Neural progenitor cell (in vitro differentiated cells): ENCODE data around the gene TBC1D20. TPM values are rescaled to one million over a fixed set of nuclear protein-coding genes. Genes with fewer than 3 reads are reported as not detected.

ENCODE experiments used
- DNase-seq: peaks from one replicate; pipeline ENCODE4 v3.0.0-alpha.2; 2016; ENCODE audit warnings: low spot score
- H2AFZ ChIP-seq: fragments of 200-600 bp; sonication (generic); replicated peaks from 2 replicates; pipeline ENCODE4 v1.6.1; 2016; ENCODE audit warnings: antibody characterized with exemption
- H3F3A ChIP-seq: fragments of 200-600 bp; sonication (generic); 2 replicates; pipeline ENCODE4 v1.6.1; 2016; ENCODE audit warnings: antibody characterized with exemption, low read depth
- H3K27ac ChIP-seq: fragments of 200-600 bp; sonication (generic); 2 replicates; pipeline ENCODE4 v1.5.1; 2016; ENCODE audit warnings: mild to moderate bottlenecking
- H3K27me3 ChIP-seq: fragments of 200-600 bp; sonication (generic); 2 replicates; pipeline ENCODE4 v1.6.1; 2016; ENCODE audit warnings: mild to moderate bottlenecking, moderate library complexity
- H3K36me3 ChIP-seq: fragments of 200-600 bp; sonication (generic); 2 replicates; pipeline ENCODE4 v1.5.1; 2016
- H3K4me1 ChIP-seq: fragments of 200-600 bp; sonication (generic); 2 replicates; pipeline ENCODE4 v1.6.1; 2016; ENCODE audit warnings: mixed run types
- H3K4me2 ChIP-seq: fragments of 200-600 bp; sonication (generic); 2 replicates; pipeline ENCODE4 v1.6.1; 2016
- H3K4me3 ChIP-seq: fragments of 200-600 bp; sonication (generic); 2 replicates; pipeline ENCODE4 v1.5.1; 2016
- H3K79me2 ChIP-seq: fragments of 200-600 bp; sonication (generic); 2 replicates; pipeline ENCODE4 v1.6.1; 2016; ENCODE audit warnings: low read depth
- H3K9ac ChIP-seq: fragments of 200-600 bp; sonication (generic); 2 replicates; pipeline ENCODE4 v1.6.1; 2016
- H3K9me3 ChIP-seq: fragments of 200-600 bp; sonication (generic); 2 replicates; pipeline ENCODE4 v1.5.1; 2016; ENCODE audit warnings: low read depth
- H4K20me1 ChIP-seq: fragments of 200-600 bp; sonication (generic); 2 replicates; pipeline ENCODE4 v1.6.1; 2016; ENCODE audit warnings: low read depth
- H3K27ac Mint-ChIP-seq: 3 replicates; pipeline ENCODE4 v1.8.0; 2021; ENCODE audit warnings: mixed read lengths
- H3K27me3 Mint-ChIP-seq: 2 replicates; pipeline ENCODE4 v1.8.0; 2022; ENCODE audit warnings: low read depth, mild to moderate bottlenecking, inconsistent platforms, moderate library complexity, mixed read lengths; ENCODE audit not compliant: insufficient read depth
- H3K36me3 Mint-ChIP-seq: 3 replicates; pipeline ENCODE4 v1.8.0; 2021; ENCODE audit warnings: mixed read lengths
- H3K4me1 Mint-ChIP-seq: 3 replicates; pipeline ENCODE4 v1.8.0; 2021; ENCODE audit warnings: mixed read lengths
- H3K4me3 Mint-ChIP-seq: 3 replicates; pipeline ENCODE4 v1.8.0; 2021; ENCODE audit warnings: mild to moderate bottlenecking, moderate library complexity, mixed read lengths
- H3K9me3 Mint-ChIP-seq: 3 replicates; pipeline ENCODE4 v1.8.0; 2020; ENCODE audit warnings: mixed read lengths
- EZH2 ChIP-seq: fragments of 200-600 bp; sonication (generic); IDR thresholded peaks from 2 replicates; pipeline ENCODE4 v1.6.1; 2017; ENCODE audit warnings: antibody characterized with exemption, mild to moderate bottlenecking, moderate library complexity
- EZH2phosphoT487 ChIP-seq: fragments of 200-600 bp; sonication (generic); IDR thresholded peaks from 2 replicates; pipeline ENCODE4 v1.6.1; 2017; ENCODE audit warnings: antibody characterized with exemption
- total RNA-seq: library from RNA; depleted of rRNA; stranded (reverse); fragments of >200 nt; gene quantifications from 2 replicates; pipeline ENCODE4 v1.2.3, GENCODE V29; 2015; ENCODE audit warnings: low replicate concordance
- TF ChIP-seq, protein P1 (sequence below): fragments of 200-600 bp; sonication (generic); IDR thresholded peaks from 2 replicates; pipeline ENCODE4 v1.5.1; 2017; ENCODE audit warnings: antibody characterized with exemption, mild to moderate bottlenecking

TBC1D20 gene
- total RNA-seq, 1 donor from 2014 or later, result 23.2 TPM

GRCh38 chr20:407953-408842 is 54.1 kb downstream of the TBC1D20 start, which contains the start of gene RBCK1:
Gene RBCK1 (plus strand): TSS chr20:408299. CDS start chr20:408758, 459 bp downstream.
- DNase-seq, result peak; percentile 86
- Mint-ChIP-seq H3K9me3 (peaks cover 19% of the 10 kb centered on the region), H3K4me3 (peak within 1 kb of the TSS; percentile 93), H3K27me3 (peaks cover 4% of the 10 kb centered on the region), H3K27ac (peak within 1 kb of the TSS; percentile 34), H3K36me3 (peaks cover 31% of the 10 kb centered on the region), H3K4me1 (peaks cover 17% of the 10 kb centered on the region)
- no peaks in the 10 kb centered on the region for H3K9me3 ChIP-seq
- peak within 1 kb of the TSS; percentile 93 for H2AFZ ChIP-seq
- H3K4me1 ChIP-seq, result peaks cover 6% of the 10 kb centered on the region
- peak within 1 kb of the TSS; percentile 99 for H3K4me2 ChIP-seq
- H4K20me1 ChIP-seq, result peaks cover 11% of the 10 kb centered on the region
- peak within 1 kb of the TSS; percentile 79 for H3K9ac ChIP-seq
- H3K27me3 ChIP-seq, result no peaks in the 10 kb centered on the region
- H3F3A ChIP-seq, result peaks cover 11% of the 10 kb centered on the region
- TF ChIP-seq EZH2phosphoT487 (no peak), EZH2 (no peak)
- TF ChIP-seq, protein P1, sequence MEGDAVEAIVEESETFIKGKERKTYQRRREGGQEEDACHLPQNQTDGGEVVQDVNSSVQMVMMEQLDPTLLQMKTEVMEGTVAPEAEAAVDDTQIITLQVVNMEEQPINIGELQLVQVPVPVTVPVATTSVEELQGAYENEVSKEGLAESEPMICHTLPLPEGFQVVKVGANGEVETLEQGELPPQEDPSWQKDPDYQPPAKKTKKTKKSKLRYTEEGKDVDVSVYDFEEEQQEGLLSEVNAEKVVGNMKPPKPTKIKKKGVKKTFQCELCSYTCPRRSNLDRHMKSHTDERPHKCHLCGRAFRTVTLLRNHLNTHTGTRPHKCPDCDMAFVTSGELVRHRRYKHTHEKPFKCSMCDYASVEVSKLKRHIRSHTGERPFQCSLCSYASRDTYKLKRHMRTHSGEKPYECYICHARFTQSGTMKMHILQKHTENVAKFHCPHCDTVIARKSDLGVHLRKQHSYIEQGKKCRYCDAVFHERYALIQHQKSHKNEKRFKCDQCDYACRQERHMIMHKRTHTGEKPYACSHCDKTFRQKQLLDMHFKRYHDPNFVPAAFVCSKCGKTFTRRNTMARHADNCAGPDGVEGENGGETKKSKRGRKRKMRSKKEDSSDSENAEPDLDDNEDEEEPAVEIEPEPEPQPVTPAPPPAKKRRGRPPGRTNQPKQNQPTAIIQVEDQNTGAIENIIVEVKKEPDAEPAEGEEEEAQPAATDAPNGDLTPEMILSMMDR, result no peak
- H3K36me3 ChIP-seq, result peaks cover 20% of the 10 kb centered on the region
- peak within 1 kb of the TSS; percentile 86 for H3K27ac ChIP-seq
- peak within 1 kb of the TSS; percentile 89 for H3K4me3 ChIP-seq
- peaks cover 34% of the 10 kb centered on the region for H3K79me2 ChIP-seq

- no peak overlapping the region for H3K27ac ChIP-seq
- H3K79me2 ChIP-seq, result peaks cover 30% of the 10 kb centered on the region
- peaks cover 13% of the 10 kb centered on the region for H3K36me3 ChIP-seq
- no peaks in the 10 kb centered on the region for H3K27me3 ChIP-seq
- peak; percentile 94 for DNase-seq
- peaks cover 11% of the 10 kb centered on the region for H4K20me1 ChIP-seq
- H3K4me3 ChIP-seq, result peak overlapping the region; percentile 89
- H3K36me3 Mint-ChIP-seq, result peaks cover 25% of the 10 kb centered on the region
- no peak overlapping the region for H3K9ac ChIP-seq
- TF ChIP-seq, protein P1, result peak; percentile 47
- TF ChIP-seq EZH2, result no peak
- H3K27me3 Mint-ChIP-seq, result peaks cover 4% of the 10 kb centered on the region
- peaks cover 17% of the 10 kb centered on the region for H3K9me3 Mint-ChIP-seq
- H2AFZ ChIP-seq, result peak overlapping the region; percentile 86
- peaks cover 11% of the 10 kb centered on the region for H3F3A ChIP-seq
- H3K4me1 ChIP-seq, result peaks cover 6% of the 10 kb centered on the region
- peaks cover 17% of the 10 kb centered on the region for H3K4me1 Mint-ChIP-seq
- H3K9me3 ChIP-seq, result no peaks in the 10 kb centered on the region
- peak overlapping the region; percentile 31 for H3K27ac Mint-ChIP-seq
- H3K4me2 ChIP-seq, result peak overlapping the region; percentile 68
- H3K4me3 Mint-ChIP-seq, result peak overlapping the region; percentile 93
These were observed 55.0 kb downstream of the TBC1D20 start for GRCh38 chr20:407133-407952.

DNA sequence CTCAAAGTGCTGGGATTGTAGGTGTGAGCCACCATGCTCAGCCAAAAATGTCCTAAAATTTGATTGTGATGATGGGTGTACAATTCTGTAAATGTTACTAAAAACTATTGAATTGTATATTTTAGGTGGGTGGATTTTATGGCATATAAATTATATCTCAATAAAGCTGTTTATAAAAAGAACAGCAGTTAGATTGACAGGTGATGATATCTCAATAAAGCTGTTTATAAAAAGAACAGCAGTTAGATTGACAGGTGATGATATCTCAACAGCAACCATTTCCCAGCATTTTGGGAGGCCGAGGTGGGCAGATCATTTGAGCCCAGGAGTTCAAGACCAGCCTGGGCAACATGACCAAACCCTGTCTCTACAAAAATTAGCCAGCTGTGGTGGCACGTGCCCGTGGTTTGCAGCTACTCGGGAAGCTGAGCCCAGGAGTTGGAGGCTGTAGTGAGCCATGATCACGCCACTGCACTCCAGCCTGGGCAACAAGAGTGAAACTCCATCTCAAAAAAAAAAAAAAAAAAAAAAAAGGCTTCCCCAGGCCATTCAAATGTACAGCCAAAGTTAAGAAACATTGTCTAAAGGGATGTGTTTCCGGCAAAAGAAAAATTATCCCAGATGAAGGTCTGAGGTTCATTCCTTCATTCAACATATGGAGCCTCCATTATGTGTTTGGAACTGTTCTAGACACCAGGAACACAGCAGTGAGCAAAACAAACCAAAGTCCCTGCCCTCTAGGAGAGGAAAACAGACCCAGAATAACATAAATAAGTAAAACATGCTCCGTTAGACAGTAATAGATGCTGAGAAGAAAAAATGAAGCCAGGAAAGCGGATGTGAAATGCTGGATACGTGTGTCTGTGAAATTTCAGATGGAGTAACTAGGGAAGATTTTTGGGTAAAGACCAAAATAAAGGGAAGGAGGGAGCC is 55.9 kb downstream of the TBC1D20 start:
- no peak overlapping the region for H3K9ac ChIP-seq
- DNase-seq, result no peak
- Mint-ChIP-seq H3K27ac (no peak overlapping the region), H3K4me1 (peaks cover 17% of the 10 kb centered on the region), H3K9me3 (peaks cover 10% of the 10 kb centered on the region), H3K4me3 (peak overlapping the region; percentile 93), H3K27me3 (peaks cover 4% of the 10 kb centered on the region), H3K36me3 (peaks cover 18% of the 10 kb centered on the region)
- H3K4me2 ChIP-seq, result peak overlapping the region; percentile 68
- H3K27ac ChIP-seq, result no peak overlapping the region
- TF ChIP-seq EZH2phosphoT487 (no peak), EZH2 (no peak)
- peaks cover 30% of the 10 kb centered on the region for H3K79me2 ChIP-seq
- H4K20me1 ChIP-seq, result peaks cover 11% of the 10 kb centered on the region
- peaks cover 11% of the 10 kb centered on the region for H3F3A ChIP-seq
- no peaks in the 10 kb centered on the region for H3K9me3 ChIP-seq
- peak overlapping the region; percentile 89 for H3K4me3 ChIP-seq
- peaks cover 6% of the 10 kb centered on the region for H3K36me3 ChIP-seq
- no peaks in the 10 kb centered on the region for H3K27me3 ChIP-seq
- peaks cover 6% of the 10 kb centered on the region for H3K4me1 ChIP-seq
- peak overlapping the region; percentile 86 for H2AFZ ChIP-seq
